ENCODE data around the gene TIAL1. TPM values are rescaled to one million over a fixed set of nuclear protein-coding genes. Genes with fewer than 3 reads are reported as not detected.

The TIAL1 gene
- total RNA-seq, 1 experiment from 2014 or later, result 174 TPM

GRCh38 chr10:119598397-119598796 is 1.6 kb upstream of the TIAL1 start:
- H3K4me3 Mint-ChIP-seq (ENCODE audit: unreplicated experiment), result no peak overlapping the region
- intact Hi-C loops (cut with micrococcal nuclease; ENCODE audit: unreplicated experiment), result loop anchor here (10.0 kb wide), 1 partner anchor 276 kb away; the partner anchor contains the start of gene MCMBP
- Histone ChIP-seq H3K4me1 (peaks cover 24% of the 10 kb centered on the region), H3K4me3 (ENCODE audit: low read depth, low read length) (no peak overlapping the region), H3K36me3 (ENCODE audit: control insufficient read depth, insufficient read depth, low read length) (no peaks in the 10 kb centered on the region), H3K9me3 (no peaks in the 10 kb centered on the region), H3K27me3 (replicated peaks; ENCODE audit: control insufficient read depth, insufficient read depth, low read length) (no peaks in the 10 kb centered on the region)
- ChIA-PET POLR2A (no interaction called here), CTCF (no interaction called here)
- H3K36me3 Mint-ChIP-seq (ENCODE audit: insufficient read depth, unreplicated experiment), result peaks cover 34% of the 10 kb centered on the region
- no TSS peak for BruUV-seq (replicated peaks)
- H3K27me3 Mint-ChIP-seq (ENCODE audit: insufficient read depth, unreplicated experiment), result peaks cover 3% of the 10 kb centered on the region
- no peaks in the 10 kb centered on the region for H3K9me3 Mint-ChIP-seq (ENCODE audit: unreplicated experiment)
- no peak for DNase-seq
- peaks cover 13% of the 10 kb centered on the region for H3K4me1 Mint-ChIP-seq (ENCODE audit: low read depth, unreplicated experiment)
- TF ChIP-seq, protein P1, sequence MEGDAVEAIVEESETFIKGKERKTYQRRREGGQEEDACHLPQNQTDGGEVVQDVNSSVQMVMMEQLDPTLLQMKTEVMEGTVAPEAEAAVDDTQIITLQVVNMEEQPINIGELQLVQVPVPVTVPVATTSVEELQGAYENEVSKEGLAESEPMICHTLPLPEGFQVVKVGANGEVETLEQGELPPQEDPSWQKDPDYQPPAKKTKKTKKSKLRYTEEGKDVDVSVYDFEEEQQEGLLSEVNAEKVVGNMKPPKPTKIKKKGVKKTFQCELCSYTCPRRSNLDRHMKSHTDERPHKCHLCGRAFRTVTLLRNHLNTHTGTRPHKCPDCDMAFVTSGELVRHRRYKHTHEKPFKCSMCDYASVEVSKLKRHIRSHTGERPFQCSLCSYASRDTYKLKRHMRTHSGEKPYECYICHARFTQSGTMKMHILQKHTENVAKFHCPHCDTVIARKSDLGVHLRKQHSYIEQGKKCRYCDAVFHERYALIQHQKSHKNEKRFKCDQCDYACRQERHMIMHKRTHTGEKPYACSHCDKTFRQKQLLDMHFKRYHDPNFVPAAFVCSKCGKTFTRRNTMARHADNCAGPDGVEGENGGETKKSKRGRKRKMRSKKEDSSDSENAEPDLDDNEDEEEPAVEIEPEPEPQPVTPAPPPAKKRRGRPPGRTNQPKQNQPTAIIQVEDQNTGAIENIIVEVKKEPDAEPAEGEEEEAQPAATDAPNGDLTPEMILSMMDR (IDR thresholded peaks at IDR 0.05; ENCODE audit: insufficient read depth in 1 of 2, low read depth in 1 of 2, low read length in 1 of 2, severe bottlenecking in 1 of 2, unreplicated experiment in 1 of 2), result no peak
- H3K27ac Mint-ChIP-seq (ENCODE audit: unreplicated experiment), result no peak overlapping the region

DNA sequence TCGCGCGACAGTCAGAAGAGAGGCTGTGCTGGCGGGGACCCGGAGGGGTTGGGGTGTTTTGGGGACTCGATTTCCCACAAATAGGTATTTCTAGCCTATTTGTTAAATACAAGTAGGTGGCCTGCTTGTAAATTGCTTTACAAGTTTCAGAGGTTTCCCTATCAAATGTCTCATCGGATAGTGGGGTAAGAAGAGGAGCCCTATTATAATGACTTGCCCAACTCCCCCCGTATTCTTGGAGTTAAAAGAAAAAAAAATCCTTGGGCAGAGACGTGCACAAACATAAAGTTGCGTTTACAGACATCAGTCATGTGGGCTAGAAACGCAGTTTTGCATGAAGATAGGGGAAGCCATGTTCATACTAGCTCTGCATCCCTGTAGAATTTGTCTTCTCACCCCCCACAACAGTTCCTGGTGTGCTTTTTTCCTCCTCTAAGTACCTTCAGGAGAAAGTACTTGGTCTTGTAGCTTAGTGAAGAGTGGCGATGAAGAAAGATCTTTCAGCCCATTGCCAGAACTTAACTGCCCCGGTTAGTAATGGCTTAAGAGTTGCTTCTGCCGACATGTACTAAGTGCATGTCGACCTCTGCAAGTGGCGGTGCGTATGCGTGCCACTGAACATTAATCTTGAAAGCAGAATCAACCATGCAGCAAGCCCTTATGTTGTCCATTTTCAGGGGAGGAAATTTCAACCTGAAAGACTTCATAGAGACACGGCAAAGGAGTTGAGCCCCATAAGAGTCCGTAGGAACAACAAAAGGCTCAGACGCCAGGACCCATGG is 832 bp upstream of the TIAL1 start:
- POLR2A ChIA-PET, result interaction anchor here (0.9 to 1.0 kb wide), 4 partner anchors 8 to 62 kb away, joined by 3 to 11 read pairs (median 4); partner anchors contain the start of gene BAG3
- peak overlapping the region; percentile 94 for H3K27ac Mint-ChIP-seq (ENCODE audit: unreplicated experiment)
- peak overlapping the region; percentile 45 for H3K4me3 ChIP-seq (ENCODE audit: low read depth, low read length)

More for the DNA sequence above, 832 bp upstream of the TIAL1 start:
- no peaks in the 10 kb centered on the region for H3K36me3 ChIP-seq (ENCODE audit: control insufficient read depth, insufficient read depth, low read length)
- no peaks in the 10 kb centered on the region for H3K9me3 ChIP-seq
- H3K27me3 ChIP-seq (replicated peaks; ENCODE audit: control insufficient read depth, insufficient read depth, low read length), result no peaks in the 10 kb centered on the region
- TF ChIP-seq, protein P1 (IDR thresholded peaks at IDR 0.05; ENCODE audit: insufficient read depth in 1 of 2, low read depth in 1 of 2, low read length in 1 of 2, severe bottlenecking in 1 of 2, unreplicated experiment in 1 of 2), result no peak
- peaks cover 21% of the 10 kb centered on the region for H3K4me1 Mint-ChIP-seq (ENCODE audit: low read depth, unreplicated experiment)
- TSS peak; percentile 74 for BruUV-seq (replicated peaks)
- peaks cover 34% of the 10 kb centered on the region for H3K36me3 Mint-ChIP-seq (ENCODE audit: insufficient read depth, unreplicated experiment)
- peaks cover 32% of the 10 kb centered on the region for H3K4me1 ChIP-seq
- DNase-seq, result no peak
- H3K9me3 Mint-ChIP-seq (ENCODE audit: unreplicated experiment), result no peaks in the 10 kb centered on the region
- CTCF ChIA-PET, result interaction anchor here (0.6 to 1.5 kb wide), 3 partner anchors 11 to 179 kb away, joined by 3 to 9 read pairs (median 8); no protein-coding TSS in a partner anchor
- H3K4me3 Mint-ChIP-seq (ENCODE audit: unreplicated experiment), result peak overlapping the region; percentile 92
- H3K27me3 Mint-ChIP-seq (ENCODE audit: insufficient read depth, unreplicated experiment), result no peaks in the 10 kb centered on the region
- intact Hi-C loops (cut with micrococcal nuclease; ENCODE audit: unreplicated experiment), result loop anchor here (1.0 to 10.0 kb wide), 3 partner anchors 91 to 295 kb away; partner anchors contain the start of genes MCMBP and SEC23IP

Data from Caco-2 (cell line).